ENCODE results near the gene PSMD10. TPM values are rescaled to one million over a fixed set of nuclear protein-coding genes. Genes with fewer than 3 reads are reported as not detected.

The PSMD10 gene
- total and polyA plus RNA-seq, 11 donors, result 14.9 to 33.4 (median 21.2) TPM

DNA sequence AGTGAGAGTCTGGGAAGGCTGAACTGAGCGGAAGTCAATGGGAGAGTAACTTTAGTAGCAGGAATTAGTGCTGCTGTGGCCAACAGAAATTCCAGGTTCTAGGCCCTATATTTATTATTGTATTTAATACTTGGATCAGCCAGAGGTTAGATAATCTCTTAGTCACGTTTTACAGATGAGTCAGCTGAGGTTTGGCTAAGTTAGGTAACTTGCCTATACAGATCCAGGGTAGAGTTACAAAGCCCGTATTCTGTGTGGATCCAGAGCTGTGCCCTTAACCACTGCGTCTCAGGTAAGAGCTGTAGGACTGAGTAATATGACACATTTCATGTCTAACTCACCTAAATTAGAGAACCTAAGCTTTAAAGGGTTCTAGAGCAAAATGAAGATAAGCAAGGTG lies 20.5 kb downstream of the PSMD10 start:
- no peaks in the 10 kb centered on the region for H3K4me1 ChIP-seq
- intact Hi-C loops (cut with DNase I), result loop anchor here in 3 of 10 donors (5.0 to 10.0 kb wide), 2 partner anchors 46 to 49 kb away; no protein-coding TSS in a partner anchor
- H3K9me3 ChIP-seq, result no peaks in the 10 kb centered on the region
- H3K4me3 ChIP-seq, result no peak overlapping the region
- peaks cover 0 to 44% (median 0%) of the 10 kb centered on the region in 9 donors for H3K27me3 ChIP-seq
- H3K36me3 ChIP-seq, result no peaks in the 10 kb centered on the region
- ATAC-seq (no peak), DNase-seq (no peak)
- whole genome bisulfite sequencing, 4 donors, result 57 to 92% (median 66%) methylated on average over 4 of the region's 4 CpGs
- TF ChIP-seq, protein P1, sequence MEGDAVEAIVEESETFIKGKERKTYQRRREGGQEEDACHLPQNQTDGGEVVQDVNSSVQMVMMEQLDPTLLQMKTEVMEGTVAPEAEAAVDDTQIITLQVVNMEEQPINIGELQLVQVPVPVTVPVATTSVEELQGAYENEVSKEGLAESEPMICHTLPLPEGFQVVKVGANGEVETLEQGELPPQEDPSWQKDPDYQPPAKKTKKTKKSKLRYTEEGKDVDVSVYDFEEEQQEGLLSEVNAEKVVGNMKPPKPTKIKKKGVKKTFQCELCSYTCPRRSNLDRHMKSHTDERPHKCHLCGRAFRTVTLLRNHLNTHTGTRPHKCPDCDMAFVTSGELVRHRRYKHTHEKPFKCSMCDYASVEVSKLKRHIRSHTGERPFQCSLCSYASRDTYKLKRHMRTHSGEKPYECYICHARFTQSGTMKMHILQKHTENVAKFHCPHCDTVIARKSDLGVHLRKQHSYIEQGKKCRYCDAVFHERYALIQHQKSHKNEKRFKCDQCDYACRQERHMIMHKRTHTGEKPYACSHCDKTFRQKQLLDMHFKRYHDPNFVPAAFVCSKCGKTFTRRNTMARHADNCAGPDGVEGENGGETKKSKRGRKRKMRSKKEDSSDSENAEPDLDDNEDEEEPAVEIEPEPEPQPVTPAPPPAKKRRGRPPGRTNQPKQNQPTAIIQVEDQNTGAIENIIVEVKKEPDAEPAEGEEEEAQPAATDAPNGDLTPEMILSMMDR (IDR thresholded peaks at IDR 0.05), result no peak
- TF ChIP-seq POLR2A (IDR thresholded peaks at IDR 0.05), result no peak
- H3K27ac ChIP-seq, result no peak overlapping the region

DNA sequence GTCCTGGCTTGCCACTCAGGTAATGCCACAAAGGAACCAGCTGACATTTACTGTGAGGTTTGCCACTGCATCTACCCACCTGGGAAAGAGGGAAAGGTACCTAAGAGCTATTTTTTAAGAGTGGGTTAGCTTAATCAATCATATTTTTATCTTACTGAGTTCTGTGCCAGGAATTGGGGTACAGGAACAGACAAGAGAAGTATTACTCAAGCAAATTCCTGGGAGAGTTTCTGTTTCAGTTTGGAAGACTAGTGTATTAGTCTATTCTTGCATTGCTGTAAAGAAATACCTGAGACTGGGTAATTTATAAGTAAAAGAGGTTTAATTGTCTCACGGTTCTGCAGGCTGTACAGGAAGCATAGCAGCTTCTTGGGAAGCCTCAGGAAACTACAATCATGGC lies 23.2 kb downstream of the PSMD10 start:
- WGBS, 4 donors, result 44 to 70% (median 55%) methylated on average over 1 of the region's 1 CpG
- Histone ChIP-seq H3K36me3 (no peaks in the 10 kb centered on the region), H3K4me3 (no peak overlapping the region), H3K27me3 (peaks cover 0 to 40% (median 0%) of the 10 kb centered on the region in 9 donors), H3K4me1 (no peaks in the 10 kb centered on the region), H3K9me3 (no peaks in the 10 kb centered on the region), H3K27ac (no peak overlapping the region)
- ATAC-seq, result no peak
- TF ChIP-seq, protein P1 (IDR thresholded peaks at IDR 0.05), result no peak
- TF ChIP-seq POLR2A (IDR thresholded peaks at IDR 0.05), result no peak
- no peak for DNase-seq
- intact Hi-C loops (cut with DNase I), result no loop called here

DNA sequence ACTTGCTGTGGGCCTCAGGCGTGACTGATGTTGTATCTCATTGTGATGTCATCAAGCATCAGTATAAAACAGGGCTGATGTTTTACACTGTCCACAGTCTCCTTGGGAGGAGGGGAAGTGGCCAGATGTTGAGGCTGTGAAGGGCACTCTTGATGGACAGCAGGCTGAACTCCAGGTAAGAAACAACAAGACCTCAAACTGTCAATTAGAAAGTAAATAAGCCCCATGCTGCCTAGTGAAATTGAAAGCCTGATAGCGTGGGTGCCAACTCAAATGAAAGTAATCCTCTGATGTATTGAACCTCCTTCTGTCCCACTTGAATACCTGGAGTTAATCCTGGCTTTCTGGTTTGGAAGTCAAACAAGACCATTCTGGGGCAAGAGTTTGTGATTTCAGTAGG lies 26.7 kb downstream of the PSMD10 start:
- WGBS, 4 donors, result 63 to 97% (median 85%) methylated on average over 2 of the region's 2 CpGs
- ATAC-seq (no peak), DNase-seq (no peak)
- H3K4me3 ChIP-seq, result no peak overlapping the region
- H3K27ac ChIP-seq, result no peak overlapping the region
- no peaks in the 10 kb centered on the region for H3K36me3 ChIP-seq
- H3K4me1 ChIP-seq, result no peaks in the 10 kb centered on the region
- intact Hi-C loops (cut with DNase I), result no loop called here
- H3K9me3 ChIP-seq, result no peaks in the 10 kb centered on the region
- H3K27me3 ChIP-seq, result peaks cover 0 to 45% (median 0%) of the 10 kb centered on the region in 9 donors
- TF ChIP-seq, protein P1 (IDR thresholded peaks at IDR 0.05), result no peak
- TF ChIP-seq POLR2A (IDR thresholded peaks at IDR 0.05), result no peak

DNA sequence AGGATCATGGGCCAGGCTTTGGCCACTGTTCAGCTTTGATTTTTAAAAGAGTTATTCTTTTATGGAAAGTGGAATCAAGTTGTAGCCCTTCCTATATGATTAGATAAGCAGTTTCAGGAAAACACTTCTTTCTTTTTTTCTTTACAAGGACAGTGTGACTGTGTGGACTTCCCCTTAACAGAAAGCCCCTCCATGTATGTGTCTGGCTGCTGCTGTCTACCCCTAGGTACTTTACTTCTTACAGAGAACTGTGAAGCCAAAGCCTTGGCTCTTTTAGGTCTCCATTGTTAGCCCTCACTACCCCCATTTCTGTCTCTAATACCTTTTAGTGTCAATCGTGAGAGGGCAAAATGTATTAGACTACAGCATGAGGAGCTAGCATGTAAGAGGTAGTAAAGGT lies 27.3 kb downstream of the PSMD10 start:
- no peak overlapping the region for H3K4me3 ChIP-seq
- no peaks in the 10 kb centered on the region for H3K9me3 ChIP-seq
- TF ChIP-seq, protein P1 (IDR thresholded peaks at IDR 0.05), result no peak
- no peak for TF ChIP-seq POLR2A (IDR thresholded peaks at IDR 0.05)
- intact Hi-C loops (cut with DNase I), result no loop called here
- DNase-seq, result no peak
- H3K27me3 ChIP-seq, result peaks cover 0 to 39% (median 0%) of the 10 kb centered on the region in 9 donors
- ATAC-seq, result no peak
- no peaks in the 10 kb centered on the region for H3K36me3 ChIP-seq
- 74 to 86% (median 82%) methylated on average over 1 of the region's 1 CpG for WGBS, 4 donors
- H3K4me1 ChIP-seq, result no peaks in the 10 kb centered on the region
- no peak overlapping the region for H3K27ac ChIP-seq
